Activated CD8-positive, alpha-beta memory T cell treated with anti-CD3 and anti-CD28 coated beads, Interleukin-2, amount 50 U/mL, for 48 hours (primary cell): ENCODE results near the gene PRSS36.
"Not testable (repeated sequence)": the region's sequence is repeated elsewhere in the genome, so short reads cannot be mapped to it uniquely, and the experiment has no call there.

ENCODE experiments used
- DNase-seq: peaks from one replicate; pipeline ENCODE4 v3.0.0-alpha.2; 2020

The PRSS36 gene

DNA sequence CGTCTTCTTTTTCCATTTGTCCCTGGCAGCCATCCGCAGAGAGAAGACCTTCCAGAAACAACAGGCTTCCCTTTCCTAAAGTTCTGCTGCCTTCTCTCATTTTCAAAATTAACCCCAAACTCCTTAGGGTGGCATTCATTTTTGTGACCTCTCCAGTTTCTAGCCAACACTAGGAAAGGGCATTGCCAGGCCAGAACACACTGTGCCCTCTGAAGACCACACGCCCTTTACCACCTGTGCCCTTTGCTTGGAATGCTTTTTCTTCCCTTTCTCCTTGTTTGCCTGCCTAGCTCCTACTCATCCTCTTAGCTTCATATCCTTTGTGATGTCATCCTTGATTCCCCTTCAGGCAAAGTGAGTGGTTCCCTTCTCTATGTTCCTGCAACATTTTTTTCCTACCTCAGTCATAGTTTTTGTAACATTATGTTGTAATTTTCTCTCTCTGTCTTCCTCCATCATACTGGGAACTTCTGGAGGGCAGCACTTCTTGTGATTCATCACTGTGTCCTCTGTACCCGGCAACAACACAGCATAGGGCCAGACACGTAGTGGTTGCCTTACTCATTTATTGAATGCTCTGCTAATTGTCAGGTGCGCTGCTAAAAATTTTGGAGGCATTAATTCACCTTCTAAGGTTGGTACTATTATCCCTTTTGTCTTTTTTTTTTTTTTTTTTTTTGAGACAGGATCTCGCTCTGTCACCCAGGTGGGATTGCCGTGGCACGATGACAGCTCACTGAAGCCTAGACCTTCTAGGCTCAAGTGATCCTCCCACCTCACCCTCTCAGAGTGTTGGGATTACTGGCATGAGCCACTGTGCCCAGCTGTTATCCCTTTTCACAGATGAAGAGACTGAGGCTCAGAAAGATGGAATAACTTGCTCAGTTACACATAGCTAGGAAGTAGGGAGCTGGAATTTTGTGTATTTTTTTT is 31.4 kb downstream of the PRSS36 start:
- no peak for DNase-seq

DNA sequence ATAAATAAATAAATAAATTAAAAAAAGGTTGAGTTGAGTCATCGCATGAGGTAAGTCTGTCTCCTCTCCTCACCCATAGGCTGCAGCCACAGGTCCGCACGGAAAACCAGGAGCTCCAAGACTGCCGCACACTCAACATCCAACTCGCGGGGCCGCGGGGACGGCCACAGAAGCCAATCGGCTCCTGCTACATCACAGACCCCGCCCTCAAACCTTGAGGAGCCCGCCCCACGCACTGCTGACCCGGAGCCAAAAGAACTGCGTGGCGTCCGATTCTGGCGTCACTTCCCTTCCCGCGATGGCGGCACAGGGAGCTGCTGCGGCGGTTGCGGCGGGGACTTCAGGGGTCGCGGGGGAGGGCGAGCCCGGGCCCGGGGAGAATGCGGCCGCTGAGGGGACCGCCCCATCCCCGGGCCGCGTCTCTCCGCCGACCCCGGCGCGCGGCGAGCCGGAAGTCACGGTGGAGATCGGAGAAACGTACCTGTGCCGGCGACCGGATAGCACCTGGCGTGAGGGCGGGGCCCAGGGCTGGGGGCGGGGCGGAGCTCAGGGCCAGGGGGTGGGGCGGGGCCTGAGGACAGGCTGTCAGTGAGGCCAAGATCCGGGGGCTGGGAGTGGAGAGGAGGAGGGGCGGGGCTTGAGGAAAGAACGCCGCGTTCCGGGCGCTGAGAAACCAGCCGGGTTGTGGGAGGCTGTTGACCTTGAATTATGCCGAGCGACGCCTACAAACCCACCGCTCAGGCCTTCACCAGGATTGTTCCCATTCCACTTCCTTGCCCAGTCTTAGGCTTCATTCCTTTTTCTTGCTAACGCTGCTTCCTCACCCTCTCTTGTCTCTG is 32.3 kb downstream of the PRSS36 start, which contains the start of gene KAT8:
KAT8 (plus strand) TSS at position 281 of the 839 bp plus-strand sequence; CDS start at position 299, 18 bp downstream.
- peak; percentile 97 for DNase-seq

DNA sequence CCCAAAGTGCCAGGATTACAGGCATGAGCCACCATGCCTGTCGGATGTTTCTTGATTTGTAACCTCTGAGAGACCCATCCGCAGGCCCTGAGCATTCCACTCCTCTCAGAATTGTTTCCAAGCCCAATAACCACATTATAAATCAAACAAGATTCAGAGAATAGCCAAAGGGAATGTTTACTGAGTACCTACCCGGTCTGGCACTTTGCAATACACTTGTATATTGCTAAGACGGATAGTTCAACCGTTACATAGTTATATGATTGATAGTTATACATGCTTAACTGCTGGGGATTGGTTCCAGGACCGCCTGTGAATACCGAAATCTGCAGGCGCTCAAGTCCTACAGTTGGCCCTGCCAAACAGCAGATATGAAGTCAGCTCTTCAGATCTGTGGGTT is 35.4 kb downstream of the PRSS36 start:
- DNase-seq, result no peak

DNA sequence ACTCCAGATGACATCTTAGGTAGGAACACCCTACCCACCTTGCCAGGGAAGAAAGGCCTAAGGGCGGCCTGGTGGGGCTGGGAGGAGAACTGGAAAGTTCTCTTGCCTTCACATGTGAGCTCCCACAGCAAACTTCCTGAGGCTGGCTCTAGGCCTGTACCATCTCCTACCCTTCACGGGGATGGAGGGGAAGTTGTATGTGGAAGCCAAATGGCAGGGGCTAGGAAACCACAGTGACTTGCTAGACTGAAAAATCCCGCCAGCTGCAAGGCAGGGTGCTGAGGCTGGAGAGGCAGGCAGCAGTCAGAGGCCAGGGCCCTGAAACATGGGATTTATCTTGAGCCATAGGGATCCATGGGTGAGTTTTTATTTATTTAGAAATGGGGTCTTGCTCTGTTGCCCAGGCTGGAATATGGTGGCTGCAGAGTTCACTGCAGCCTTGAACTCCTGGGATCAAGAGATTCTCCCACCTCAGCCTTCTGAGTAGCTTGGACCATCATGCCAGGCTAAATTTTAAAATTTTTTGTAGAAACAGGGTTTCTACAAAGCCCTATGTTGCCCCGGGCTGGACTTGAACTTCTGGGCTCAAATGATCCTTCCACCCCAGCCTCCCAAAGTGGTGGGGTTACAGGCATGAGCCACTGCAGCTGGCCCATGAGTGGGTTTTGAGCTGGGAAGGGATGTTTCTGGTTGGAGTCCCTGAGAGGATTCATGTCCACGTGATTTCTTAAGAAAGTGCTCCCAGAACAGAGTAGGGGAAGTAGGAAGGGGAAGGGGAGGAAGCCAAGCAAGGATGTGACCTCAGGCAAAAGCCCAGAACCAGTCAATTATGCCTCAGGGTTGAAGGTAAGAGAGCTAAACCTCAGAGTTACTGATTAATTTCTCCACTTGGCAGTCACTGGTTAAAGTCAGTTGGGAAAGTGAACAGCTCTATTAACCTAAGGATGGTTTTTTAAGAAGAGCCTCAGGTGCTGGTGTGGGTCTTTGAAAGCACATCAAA is 36.4 kb downstream of the PRSS36 start:
- DNase-seq, result no peak

DNA sequence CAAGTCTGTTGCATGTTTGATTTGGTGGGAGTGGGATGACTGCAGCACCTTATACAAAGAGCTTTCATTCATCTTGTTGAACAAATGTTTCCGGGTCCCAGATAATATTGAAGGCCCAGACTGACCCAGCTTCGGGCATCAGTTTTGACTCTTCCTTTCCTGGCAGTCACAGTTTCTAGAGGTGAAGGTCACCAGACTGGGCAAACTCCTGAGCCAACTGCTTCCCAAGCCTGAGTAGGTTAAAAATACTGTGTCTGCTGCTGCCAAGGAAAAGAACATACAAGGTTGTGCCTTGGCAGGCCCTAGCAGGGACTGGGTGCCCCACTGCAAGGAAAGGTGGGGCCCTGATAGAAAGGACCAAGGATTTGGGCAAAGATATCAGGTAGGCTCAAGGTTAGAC is 37.2 kb downstream of the PRSS36 start:
- no peak for DNase-seq

DNA sequence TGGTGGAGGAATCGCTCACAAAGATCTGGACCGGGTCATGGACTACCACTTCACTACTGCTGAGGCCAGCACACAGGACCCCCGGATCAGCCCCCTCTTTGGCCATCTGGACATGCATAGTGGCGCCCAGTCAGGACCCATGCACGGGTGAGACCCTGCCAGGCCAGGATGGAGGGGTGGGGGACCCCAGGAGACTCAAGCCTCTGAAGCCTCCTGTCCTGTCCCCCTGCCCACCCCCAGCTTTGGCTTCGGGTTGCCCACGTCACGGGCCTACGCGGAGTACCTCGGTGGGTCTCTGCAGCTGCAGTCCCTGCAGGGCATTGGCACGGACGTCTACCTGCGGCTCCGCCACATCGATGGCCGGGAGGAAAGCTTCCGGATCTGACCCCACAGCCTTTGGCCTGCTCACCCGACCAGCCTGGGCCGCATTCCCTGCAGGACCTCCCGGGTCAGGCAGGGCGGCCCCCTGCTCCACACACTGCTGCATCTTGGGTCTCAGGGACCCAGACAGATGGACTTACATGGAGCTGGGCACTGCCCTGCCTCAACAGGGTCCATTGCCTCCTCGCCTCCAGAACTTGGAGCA is 37.9 kb downstream of the PRSS36 start:
- no peak for DNase-seq

DNA sequence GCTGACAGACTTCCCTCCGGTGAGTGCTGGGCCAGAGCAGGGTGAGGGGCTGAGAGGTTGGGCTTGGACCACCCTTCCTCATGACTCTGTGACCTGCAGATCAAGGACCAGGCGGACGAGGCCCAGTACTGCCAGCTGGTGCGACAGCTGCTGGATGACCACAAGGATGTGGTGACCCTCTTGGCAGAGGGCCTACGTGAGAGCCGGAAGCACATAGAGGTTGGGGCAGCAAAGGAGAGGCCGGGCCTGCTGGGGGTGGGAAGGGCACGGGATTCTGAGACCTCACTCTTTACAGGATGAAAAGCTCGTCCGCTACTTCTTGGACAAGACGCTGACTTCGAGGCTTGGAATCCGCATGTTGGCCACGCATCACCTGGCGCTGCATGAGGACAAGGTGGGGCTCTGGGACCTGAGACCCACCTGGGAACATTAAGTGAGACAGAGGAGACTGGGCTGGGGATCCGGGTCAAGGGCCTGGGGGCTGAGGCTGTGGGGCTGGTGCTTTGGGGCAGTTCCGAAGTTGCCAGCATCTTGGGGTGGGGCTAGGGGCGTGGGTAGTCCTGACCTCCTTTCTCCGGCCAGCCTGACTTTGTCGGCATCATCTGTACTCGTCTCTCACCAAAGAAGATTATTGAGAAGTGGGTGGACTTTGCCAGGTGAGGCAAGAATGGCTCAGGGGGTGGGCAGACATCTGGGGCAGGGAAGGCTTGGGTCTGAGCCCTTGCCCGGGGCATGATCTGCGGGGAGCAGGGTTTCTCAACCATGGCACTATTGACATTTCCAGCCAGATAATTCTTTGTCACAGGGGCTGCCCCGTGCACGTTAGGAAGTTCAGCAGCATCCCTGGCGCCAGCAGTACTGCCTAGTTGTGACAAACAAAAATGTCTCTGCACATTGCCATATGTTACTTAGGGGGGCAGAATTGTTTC is 39.5 kb downstream of the PRSS36 start:
- no peak for DNase-seq

DNA sequence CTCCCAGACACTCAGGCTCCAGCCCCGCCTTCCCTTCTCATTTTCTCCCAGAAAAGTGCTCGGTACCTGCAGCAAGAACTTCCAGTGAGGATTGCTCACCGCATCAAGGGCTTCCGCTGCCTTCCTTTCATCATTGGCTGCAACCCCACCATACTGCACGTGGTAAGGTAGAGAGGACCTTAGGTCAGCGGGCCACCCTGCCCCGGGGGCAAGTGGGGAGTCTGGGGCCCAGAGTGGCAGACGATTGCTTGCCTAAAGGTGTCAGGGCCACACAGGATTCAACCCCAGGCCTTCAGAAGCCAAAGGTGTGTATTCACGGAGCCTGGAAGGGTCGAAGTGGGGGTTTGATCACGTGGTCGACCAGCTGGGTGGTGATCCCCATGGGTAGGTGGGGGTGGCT is 40.2 kb downstream of the PRSS36 start:
- DNase-seq, result no peak

DNA sequence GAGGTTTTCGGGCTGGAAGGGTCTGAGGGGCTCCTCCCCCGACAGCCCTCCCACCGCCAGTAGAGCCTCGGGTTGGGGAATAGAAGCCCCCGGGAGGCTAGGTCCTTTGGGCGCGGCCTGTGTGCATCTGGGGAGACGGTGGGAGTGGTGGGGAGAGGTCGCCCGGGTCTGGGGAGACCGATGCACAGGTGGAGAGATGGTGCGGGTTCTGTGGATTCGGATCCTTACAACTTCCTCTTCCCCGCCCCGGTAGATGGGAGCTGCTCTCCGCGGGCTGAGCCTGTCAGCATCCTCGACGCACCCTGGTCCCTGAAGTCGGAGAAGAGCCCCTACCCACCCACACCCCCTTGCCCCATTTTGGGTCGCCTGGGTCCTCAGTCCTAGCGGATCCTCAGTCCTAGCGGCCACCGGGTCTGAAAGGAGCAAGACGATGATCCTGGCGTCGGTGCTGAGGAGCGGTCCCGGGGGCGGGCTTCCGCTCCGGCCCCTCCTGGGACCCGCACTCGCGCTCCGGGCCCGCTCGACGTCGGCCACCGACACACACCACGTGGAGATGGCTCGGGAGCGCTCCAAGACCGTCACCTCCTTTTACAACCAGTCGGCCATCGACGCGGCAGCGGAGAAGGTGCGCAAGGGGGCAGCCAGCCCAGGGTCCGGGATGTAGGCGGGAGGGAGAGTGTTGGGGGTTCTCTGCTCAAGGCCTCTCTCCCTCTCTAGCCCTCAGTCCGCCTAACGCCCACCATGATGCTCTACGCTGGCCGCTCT is 40.9 kb downstream of the PRSS36 start:
- DNase-seq, result no peak

DNA sequence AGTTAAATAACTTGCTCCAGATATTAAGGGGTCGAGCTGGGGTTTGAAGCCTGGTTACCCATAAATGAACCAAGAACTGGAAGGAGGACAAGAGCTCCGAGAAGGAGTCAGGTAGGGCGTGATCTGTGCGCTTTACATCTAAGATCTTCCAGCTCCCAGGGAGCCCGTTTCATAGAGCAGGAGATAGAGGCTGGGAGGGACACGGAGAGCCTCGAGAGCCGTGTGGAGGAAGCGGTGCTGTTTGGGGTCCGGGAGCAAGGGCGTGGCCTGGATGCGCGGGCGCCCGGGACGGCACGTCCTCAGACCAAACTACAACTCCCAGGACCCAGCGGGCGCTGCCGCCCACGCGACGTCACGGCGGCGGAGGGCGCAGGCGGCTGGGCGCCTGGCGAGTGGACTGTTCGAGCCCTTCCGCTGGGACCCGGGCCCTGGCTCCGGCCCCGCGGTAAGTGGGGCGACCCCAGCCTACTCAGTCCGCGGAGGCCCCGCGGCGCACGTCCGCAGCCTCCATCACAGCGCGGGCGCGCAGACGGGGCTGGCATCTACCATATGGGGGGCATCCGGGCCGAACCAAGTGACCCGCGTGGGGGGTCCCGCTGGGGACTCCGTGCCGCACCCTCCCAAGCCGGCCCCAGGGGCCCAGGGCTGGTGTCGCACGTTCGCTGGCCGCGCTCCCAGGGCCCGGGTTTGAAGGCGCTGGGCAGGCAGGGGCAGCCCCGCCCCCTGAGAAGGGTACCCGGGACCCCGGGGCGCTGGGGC is 41.7 kb downstream of the PRSS36 start, which contains the start of gene BCKDK:
BCKDK (plus strand) TSS at position 352 of the 759 bp plus-strand sequence. CDS start 838 bp downstream, outside the sequence.
- DNase-seq, result peak; percentile 91

DNA sequence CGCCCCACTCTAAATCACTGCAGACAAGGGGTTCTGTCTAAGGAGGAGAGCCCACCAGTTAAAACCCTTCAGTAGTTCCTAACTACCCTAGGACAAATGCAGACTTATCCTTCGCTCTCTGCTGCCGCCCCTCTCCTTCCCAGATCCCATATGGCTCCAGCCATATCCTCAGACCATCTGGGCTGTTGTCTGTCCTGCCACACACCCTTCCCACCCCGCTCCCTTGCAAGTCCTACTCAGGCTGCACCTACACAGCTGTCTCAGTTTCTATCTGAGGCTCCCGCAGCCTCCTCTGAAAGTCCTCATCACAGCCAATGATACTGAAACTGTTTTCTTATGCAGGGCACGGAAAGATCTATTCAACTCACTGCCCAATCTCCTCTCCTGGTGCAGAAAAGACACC is 42.4 kb downstream of the PRSS36 start:
- peak; percentile 70 for DNase-seq

DNA sequence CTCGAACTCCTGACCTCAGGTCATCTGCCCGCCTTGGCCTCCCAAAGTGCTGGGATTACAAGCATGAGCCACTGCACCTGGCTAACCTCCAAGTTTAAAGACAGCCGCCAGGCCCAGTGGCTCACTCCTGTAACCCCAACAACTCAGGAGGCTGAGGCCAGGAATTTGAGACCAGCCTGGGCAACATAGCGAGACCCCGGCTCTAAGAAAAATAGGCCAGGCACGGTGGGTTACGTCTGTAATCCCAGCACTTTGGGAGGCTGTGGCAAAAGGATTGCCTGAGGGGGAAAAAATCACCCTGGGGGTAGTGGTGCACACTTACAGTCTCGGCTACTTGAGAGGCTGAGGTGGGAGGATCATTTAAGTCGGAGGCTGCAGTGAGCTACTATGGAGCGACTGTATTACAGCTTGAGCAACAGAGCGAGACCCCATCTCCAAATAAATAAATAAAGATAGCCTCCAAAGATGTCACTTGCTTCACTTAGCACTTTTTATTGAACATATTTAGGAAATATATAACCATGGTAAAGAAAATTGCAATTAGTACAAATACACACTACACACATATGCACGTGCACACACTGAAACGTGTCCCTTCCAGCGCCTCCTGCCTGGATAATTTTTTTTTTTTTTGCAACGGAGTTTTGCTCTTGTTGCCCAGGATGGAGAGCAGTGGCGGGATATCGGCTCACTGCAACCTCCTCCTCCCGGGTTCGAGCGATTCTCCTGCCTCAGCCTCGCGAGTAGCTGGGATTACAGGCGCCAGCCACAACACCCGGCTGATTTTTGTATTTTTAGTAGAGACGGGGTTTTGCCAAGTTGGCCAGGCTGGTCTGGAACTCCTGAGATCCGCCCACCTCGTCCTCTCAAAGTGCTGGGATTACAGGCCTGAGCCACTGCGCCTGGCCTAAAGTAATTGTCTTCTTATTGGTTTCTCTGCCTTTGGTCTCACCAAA is 43.1 kb downstream of the PRSS36 start:
- DNase-seq, result no peak

DNA sequence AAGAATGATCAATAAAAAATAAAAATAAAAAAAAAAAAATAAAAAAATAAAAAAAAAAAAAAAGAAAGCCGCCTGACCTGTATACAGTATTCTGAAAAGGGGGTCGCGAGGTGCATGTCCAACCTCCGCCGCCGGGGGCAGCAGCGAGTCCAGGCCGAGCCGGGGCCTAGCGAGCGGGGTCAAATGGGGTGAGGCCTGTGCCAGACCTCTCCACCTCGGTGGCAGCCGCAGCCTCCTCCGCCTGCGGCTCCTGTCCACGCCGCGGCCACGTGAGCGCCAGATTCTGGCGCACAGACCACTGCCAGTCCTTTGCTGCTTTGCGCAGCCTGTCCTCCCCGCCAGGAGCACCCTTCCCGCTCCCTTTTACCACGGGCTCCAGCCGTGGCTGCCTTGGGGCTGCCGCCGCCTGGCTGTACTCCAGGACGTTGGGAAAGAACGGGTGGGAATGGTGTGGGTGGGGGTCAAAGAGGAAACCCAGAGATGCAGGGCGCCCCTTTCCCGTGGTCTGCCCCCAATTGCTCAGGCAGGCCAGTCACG is 44.1 kb downstream of the PRSS36 start:
- DNase-seq, result peak; percentile 98

DNA sequence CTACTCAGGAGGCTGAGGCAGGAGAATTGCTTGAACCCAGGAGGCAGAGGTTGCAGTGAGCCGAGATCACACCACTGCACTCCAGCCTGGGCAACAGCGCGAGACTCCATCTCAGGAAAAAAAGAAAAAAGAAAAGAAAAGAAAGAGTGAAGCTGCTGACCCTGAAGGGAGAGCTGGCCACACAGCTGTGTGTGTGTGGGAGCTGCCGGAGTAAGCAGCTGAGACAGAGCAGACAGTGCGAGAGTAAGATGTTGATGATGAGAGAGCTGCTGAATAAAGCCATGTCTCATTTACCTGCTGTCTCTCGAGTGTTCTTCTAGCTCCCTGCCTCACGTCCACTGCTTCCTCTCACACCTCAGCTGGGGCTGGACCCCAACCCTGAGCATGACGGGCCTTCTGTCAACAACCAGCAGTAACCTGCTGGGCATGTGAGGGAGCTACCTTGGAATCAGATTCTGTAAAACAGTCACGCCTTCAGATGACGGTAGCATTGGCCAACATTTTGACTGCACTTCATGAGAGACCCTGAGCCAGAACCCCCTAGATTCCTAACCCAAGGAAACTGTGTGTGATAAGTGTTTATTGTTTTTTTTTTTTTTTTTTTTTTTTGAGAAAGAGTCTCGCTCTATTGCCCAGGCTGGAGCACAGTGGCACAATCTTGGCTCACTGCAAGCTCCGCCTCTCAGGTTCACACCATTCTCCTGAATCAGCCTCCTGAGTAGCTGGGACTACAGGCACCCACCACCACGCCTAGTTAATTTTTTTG is 48.8 kb downstream of the PRSS36 start:
- DNase-seq, result not testable (repeated sequence)

DNA sequence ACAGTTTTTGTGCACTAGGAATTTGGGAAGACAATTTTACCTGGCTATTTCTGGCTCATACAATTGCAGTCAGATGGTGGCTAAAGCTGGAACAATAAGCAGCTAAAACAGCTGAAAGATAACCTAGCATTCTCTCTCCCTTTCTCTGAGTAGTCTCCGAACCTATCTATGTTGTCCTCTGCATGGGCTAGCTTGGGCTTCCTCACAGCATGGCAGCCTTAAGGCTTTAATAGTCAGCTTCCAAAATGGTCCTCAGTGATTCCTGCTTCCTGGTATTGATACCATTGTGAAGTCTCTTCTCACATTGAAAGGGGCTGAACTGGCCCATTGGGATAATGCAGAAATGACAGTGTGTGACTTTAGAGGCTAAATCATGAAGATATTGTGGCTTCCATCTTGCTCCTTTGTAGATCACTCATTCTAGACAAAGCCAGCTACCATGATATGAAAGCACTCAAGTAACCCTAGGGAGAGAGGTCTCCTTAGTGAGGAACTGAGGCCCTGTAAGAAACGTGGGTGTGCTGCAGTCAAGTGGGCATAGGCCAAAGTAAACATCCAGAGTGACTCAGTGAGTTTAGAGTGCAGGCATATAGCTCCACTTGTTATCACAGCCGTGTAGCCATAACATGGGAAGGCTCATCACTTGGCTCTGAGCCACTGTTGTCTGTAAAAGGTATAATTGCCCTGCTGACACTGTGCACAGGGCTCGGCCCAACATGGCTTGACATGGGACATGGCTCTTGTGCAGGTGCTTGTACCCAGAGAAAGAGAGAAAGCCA is 49.8 kb downstream of the PRSS36 start:
- no peak for DNase-seq
